HG03354 (cell line): ENCODE measurements around the gene MRPS18B.
"Not testable (repeated sequence)": the region's sequence is repeated elsewhere in the genome, so short reads cannot be mapped to it uniquely, and the experiment has no call there.

Source experiments
- ATAC-seq: cut with Tn5 transposase; IDR thresholded peaks from one replicate; pipeline ENCODE4 v1.9.1; 2021; ENCODE audit warnings: mild to moderate bottlenecking; ENCODE audit not compliant: unreplicated experiment, poor library complexity, severe bottlenecking

Gene MRPS18B

GRCh38 chr6:30626484-30627366, 9.1 kb downstream of the MRPS18B start, which contains the start of gene ATAT1:
TSS of gene ATAT1 (plus strand) at chr6:30626874.
- ATAC-seq: peak; percentile 93

DNA sequence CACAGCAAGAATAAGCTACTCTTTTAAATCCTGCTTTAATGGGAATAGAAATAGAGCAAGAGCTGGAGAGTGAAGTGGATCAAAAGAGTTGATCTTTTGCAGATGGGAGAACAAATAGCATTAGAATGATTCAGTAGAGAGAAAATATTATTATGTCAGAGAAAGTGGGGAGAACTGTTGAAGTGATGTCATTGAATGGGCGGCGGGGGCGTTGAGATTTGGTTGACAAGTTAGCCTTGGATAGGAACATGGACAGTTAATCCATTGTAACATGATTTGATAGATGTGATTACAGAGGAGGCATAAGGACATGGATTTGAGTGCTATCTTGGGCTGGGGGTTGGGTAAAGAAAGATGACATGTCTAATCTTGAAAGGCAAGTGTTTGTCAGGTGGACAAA, 18.2 kb downstream of the MRPS18B start:
- no peak for ATAC-seq

- no peak for ATAC-seq
Measured at GRCh38 chr6:30640481-30640880, 22.8 kb downstream of the MRPS18B start.

DNA sequence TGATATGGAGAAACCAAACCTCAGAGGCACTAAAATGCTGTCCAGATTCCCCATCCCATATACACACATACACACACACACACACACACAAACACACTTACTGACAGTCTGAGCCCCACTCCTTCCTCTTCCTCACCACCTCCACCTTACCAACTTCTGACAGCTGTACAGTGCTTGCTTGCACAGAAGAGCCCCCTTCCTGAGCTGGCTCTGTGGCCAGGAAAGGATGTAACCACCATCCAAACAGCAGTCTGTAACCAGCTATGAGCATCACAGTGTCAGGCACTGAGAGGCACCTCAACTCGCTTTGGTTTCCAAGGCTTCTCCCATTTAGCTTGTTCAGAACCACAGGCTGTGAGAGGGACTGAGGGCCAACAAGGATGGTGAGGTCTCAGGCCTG, 23.4 kb downstream of the MRPS18B start:
- ATAC-seq: no peak

DNA sequence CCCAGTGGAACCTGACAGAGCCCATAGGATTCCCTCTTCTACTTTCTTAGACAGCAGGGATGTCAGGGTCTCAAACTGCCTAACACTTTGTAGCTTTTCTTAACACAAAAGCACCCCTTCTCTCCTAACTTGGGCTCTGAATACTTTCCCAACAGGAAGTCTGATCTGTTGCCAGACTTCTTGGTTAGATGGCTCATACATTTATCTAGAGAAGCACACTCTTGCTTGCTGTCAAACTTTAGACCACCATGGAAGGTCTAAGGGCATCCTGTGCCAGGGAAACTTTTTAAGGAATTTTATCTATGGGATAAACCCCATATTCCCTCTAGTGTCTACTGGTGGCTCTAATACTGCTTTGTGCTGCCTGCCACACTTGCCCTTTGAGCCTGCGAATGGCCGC, 26.0 kb downstream of the MRPS18B start:
- no peak for ATAC-seq

GRCh38 chr6:30644769-30645168, 27.1 kb downstream of the MRPS18B start:
- no peak for ATAC-seq

GRCh38 chr6:30645989-30646388, 28.3 kb downstream of the MRPS18B start:
- ATAC-seq: no peak

DNA sequence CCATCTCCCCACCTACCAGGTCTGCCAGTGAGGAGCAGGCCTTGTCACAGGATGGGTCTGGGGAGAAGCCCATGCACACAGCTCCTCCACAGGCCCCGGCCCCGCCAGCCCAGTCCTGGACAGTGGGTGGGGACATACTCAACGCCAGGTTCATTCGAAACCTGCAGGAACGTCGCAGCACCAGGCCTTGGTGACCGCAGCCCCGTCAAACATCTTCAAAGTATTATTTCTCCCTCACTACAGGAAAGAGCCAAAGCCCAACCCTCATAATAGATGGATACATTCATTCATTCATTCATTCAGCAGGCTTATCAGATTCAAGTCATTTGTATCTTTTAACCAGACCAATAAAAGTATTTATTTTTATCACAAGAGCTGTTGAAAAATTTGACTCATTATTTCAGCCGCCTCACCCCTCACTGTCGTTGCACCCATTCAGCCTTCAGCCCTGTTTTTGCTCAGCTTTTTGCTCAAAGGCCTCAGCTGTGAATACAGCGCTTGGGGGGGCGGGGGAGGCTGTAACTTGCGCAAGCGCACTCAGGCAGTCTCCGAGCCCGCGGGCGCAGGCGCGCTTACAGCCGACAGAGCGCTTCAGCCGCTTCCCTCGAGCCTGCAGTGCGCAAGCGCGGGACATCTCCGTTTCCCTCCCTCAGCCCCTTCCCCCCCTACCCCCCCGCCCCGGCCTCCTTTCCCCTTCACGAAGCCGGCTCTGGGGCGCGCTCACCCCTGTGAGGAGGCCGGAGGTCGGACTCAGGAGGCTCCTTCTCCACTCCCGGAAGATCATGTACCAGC, 29.0 kb downstream of the MRPS18B start, which contains the start of gene C6orf136:
Gene C6orf136 (plus strand): TSS at position 684 of the 792 bp plus-strand sequence. CDS start 99 bp downstream, at position 783.
- peak; percentile 70 for ATAC-seq

GRCh38 chr6:30647242-30648116, 29.8 kb downstream of the MRPS18B start:
- ATAC-seq: peak; percentile 69

DNA sequence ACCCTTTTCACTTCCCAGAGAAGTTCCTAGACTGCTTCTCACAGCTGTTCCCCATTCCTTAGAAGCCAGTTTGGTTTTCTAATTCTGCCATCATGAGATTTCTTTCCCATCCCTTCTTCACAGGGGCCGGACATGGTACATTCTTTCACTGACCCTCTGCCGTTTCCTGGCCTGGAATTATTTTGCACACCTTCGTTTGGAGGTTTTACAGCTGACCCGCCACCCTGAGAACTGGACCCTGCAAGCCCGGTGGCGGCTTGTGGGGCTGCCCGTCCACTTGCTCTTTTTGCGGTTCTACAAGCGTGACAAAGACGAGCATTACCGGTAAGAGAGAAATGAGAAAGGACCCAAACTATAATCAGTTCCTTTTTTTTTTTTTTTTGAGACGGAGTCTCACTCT, 33.5 kb downstream of the MRPS18B start:
- no peak for ATAC-seq

DNA sequence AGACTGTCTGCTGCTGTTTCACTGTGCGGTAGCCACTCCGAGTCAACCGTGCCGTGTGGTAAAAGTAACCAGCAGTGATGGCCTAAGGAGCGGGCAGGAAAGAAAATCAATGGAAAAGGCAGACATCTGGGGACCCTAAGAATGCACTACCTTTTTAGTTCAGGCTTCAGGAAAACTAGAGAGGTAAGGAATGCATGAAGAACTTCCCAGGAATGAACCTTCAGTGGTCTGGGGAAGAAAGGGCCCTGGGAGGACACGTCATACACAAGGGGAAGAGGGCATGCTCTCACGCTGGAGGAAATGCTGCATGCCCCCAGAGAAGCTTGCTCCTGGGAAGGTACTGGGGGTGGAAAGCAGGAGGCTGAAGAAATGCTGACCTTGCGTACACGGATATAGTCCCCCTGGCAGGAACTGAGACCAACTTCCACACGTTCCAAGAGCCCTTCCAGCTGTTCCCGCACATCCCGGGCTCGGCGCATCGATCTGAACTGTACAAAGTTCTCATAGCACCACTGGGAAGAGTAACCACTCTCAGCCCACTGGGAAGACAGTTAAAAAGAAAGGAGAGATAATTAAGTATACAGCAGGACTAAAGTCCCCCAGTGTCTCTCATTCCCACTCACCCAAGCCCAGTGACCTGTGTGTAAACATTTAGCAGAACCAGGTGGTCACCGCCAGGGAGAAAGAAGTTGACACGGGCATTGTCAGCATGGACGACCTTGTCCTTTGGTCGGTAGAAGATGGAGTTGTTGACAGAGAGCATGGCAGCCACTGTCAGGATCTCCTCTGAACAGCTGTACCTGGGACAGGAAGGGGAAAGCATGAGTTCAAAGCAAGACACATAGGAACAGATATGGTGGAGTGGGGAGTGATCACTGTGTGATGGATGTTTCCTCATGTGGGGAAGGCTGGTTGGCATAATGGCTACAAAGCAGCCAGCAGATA, 37.4 kb downstream of the MRPS18B start:
- ATAC-seq: no peak

DNA sequence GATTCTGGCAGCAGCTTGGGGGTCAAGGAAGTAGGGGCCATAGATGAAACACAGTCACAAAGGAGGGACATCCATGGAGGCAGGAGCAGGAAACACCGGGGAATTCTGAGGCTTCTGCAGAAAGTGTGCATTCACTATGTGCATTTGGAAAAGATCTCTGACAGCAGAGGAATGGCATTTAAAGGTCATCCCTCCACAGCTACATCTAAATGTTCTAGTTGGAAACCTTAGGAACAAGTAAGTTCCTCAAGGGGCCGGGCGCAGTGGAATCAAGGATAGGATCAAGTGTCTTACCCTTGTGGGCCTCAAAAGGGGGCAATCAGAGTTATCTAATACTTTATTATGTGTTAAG, 38.1 kb downstream of the MRPS18B start:
- no peak for ATAC-seq

- ATAC-seq: no peak
Measured at GRCh38 chr6:30656513-30656912, 38.9 kb downstream of the MRPS18B start.

GRCh38 chr6:30657454-30657853, 39.8 kb downstream of the MRPS18B start:
- no peak for ATAC-seq

- ATAC-seq: not testable (repeated sequence)
Measured at GRCh38 chr6:30657922-30658321, 40.3 kb downstream of the MRPS18B start.

- no peak for ATAC-seq
Measured at GRCh38 chr6:30664994-30665767, 47.5 kb downstream of the MRPS18B start.

- ATAC-seq: not testable (repeated sequence)
Measured at GRCh38 chr6:30666300-30666699, 48.7 kb downstream of the MRPS18B start.
